VCaP (cell line): Measurements from ENCODE around the gene TMEM117.

Experiments used
- H3K27ac ChIP-seq: fragments of 450-650 bp; 2 replicates; pipeline ENCODE4 v1.5.1; 2017
- TF ChIP-seq, protein P1 (sequence below): fragments of 450-650 bp; conservative IDR thresholded peaks from 2 replicates; pipeline ENCODE4 v1.5.1; 2017; ENCODE audit warnings: mild to moderate bottlenecking, moderate library complexity

The TMEM117 gene

DNA sequence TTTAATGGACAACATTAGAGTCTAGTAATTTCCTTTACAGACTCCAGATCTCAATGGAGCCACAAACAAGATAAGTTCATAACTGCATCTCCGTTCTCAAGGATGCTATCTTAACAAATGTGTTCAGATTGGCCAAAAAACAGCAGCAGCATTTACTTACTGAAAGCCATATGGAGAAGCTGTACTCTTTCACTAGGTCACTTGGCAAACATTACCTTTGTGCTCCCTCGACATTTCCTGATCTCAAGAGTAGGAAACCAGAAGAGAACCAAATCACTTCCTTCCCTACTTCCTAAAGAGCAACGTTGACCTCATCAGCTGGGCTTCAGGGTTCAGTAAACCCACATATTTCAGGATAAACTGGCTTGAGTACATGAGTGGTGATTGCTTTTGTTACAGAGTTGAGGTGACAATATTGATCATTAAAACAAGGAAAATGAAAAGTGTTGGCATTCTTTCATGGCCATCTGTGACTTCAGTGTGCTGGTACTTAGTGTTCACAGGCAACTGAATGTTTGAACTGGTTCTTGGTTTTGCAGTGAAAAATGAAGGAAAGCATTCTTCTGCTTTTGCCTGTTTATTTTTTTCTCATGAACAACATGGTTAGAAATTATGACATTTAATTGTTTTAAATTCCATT is 449.6 kb downstream of the TMEM117 start:
- TF ChIP-seq, protein P1, sequence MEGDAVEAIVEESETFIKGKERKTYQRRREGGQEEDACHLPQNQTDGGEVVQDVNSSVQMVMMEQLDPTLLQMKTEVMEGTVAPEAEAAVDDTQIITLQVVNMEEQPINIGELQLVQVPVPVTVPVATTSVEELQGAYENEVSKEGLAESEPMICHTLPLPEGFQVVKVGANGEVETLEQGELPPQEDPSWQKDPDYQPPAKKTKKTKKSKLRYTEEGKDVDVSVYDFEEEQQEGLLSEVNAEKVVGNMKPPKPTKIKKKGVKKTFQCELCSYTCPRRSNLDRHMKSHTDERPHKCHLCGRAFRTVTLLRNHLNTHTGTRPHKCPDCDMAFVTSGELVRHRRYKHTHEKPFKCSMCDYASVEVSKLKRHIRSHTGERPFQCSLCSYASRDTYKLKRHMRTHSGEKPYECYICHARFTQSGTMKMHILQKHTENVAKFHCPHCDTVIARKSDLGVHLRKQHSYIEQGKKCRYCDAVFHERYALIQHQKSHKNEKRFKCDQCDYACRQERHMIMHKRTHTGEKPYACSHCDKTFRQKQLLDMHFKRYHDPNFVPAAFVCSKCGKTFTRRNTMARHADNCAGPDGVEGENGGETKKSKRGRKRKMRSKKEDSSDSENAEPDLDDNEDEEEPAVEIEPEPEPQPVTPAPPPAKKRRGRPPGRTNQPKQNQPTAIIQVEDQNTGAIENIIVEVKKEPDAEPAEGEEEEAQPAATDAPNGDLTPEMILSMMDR, result no peak
- no peak overlapping the region for H3K27ac ChIP-seq

DNA sequence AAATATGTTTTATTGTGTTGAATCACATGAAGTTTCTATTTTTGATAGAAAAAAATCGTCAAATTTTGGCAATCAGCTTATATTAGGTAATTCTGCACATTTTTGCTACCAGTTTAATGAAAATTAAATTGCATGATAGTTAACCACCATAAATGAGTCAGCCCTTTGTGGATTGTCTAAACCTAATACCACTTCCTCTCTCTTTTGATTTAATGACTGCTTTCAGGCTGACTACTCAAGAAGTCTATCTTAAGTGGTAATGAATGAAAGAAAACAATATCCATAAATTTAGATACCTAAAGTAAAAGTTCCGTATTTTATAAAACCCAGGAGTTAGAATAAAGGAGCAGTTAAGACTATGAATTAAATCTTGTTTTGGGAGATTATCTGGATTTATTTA is 450.5 kb downstream of the TMEM117 start:
- TF ChIP-seq, protein P1, result no peak
- H3K27ac ChIP-seq, result no peak overlapping the region

DNA sequence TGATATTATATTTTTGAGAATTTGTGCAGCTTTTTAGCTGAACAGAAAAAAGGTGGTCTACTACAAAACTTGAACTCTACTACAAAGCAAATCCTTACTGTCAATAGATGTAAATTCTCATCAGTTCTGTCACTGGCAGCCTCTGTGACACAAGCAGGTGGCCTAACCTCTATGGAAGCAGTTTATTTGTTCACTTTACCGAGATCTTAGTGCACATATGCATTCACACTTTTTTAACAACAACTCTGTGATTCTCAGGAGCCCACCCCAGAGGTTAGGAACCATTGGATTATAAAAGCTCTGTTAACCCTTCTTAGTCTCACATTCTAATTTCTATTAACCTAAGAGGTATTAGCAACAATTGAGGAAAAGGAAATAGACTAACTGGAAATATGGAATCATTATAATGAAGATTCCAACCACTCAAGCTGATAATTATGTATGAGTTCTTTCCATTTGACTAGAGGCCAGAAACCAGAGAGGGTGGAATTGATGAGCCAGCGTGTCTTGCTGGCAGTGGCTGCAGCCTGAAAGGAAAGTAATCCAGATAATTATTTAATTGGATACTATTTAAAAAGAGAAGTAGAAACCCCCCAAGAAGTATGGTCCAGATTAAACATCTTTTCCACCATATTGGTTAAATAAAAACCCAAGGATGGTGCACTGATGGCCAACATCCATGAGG is 451.1 kb downstream of the TMEM117 start:
- no peak overlapping the region for H3K27ac ChIP-seq
- TF ChIP-seq, protein P1, result no peak

DNA sequence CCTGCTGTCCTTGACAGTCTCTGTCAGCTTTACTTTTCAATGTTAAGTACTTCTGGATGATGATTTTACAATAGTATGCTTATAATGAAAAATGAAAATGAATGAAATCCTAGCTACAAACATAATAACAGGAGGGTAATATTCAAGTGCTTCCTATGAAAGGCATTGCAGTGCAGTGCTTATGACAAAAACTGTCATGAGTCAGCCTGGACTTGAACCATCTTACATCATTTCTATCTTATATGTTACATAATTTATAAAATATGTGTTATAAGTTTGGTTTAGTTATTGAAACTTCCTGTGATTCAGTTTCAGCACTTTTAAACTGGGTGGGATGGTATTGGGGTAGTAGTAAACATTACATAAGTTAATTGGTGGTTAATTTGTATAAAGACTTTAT is 451.7 kb downstream of the TMEM117 start:
- TF ChIP-seq, protein P1, result no peak
- H3K27ac ChIP-seq, result no peak overlapping the region

DNA sequence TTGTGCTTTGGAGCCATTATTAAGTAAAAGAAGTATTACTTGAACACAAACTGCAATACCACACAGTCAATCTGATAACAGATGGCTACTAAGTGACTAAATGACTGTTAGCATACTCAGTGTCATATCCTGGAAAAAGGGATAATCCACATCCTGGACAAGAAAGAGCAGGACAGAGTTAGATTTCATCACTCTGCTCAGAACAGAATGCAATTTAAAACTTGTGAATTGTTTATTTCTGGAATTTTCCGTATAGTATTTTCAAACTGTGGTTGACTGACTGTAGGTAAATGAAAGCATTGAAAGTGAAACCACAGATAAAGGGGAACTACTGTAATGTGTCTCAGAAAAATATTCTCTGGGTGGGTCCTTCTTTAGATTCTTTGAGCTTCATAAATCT is 458.8 kb downstream of the TMEM117 start:
- TF ChIP-seq, protein P1, result no peak
- no peak overlapping the region for H3K27ac ChIP-seq

DNA sequence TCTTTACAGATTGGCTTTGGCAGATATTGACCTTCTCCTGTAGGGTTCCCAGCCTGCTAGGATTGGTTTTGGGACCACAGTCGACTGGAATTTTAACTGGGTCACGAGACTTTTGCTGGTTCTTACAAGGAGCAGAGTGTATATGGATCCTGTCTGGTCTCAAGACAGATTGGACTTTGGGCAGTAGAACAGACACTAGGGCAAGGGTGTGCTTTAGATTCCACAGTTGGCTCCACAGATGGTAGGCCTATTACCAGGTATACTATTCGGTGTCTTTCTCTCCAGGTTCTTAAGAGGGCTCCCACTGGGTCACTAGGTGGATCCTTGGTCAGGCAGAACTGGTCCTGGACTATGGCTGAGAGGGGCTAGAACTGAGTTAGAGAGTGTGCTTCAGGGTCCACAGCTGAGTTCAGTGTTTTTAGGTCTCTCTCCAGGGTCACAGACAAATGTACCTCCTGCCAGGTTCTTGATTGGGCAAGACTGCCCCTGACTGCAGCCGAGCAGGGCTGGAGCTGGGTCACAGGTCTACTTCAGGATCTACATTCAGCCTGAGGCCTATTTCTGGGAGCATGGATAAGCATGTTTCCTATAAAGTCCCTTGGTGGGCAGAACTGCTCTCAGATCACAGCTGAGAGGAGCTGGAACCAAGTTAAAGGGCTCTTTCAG is 460.2 kb downstream of the TMEM117 start:
- TF ChIP-seq, protein P1, result no peak
- H3K27ac ChIP-seq, result no peak overlapping the region

DNA sequence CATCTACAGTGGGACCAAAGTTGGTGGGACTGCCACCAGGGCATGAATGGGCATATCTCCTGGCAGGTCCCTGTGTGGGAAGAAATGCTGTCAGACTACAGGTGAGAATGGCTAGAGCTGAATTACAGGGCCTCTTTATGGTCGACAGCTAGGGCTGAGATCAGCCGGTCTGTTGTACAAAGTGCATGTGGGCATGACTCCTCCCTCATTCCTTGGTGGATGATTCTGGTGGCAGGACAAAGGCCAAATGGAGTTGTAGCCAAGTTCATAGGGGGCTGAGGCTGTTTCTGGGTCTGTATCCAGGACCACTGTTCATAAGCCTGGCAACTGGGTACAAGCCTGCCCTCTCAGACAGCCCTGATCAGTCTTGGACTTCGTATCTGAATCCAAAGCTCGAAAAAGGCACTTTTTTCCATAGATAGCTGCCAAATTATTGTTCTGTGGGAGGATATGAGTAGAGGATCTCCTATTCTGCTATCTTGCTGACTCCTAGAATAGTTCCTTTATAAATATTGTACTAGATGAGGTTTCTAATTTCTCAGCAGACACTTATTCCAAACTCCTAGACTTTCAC is 460.8 kb downstream of the TMEM117 start:
- TF ChIP-seq, protein P1, result no peak
- no peak overlapping the region for H3K27ac ChIP-seq
